Mucosa of descending colon (tissue), 3 donors: ENCODE data around the gene SHB. TPM values are rescaled to one million over a fixed set of nuclear protein-coding genes. Genes with fewer than 3 reads are reported as not detected.

Experiments used
- ATAC-seq: fragments of 200-7000 bp; cut with Tn5 transposase; one replicate; pipeline ENCODE4 v1.9.1; 2020; ENCODE audit warnings: mild to moderate bottlenecking, moderate library complexity
- DNase-seq, 3 donors: peaks; one replicate each; pipeline ENCODE4 v3.0.0-alpha.2; 2020
- H3K36me3 ChIP-seq: fragments of 200-600 bp; one replicate; pipeline ENCODE4 v1.8.0; 2021; ENCODE audit warnings: low read depth, mild to moderate bottlenecking
- H3K4me1 ChIP-seq: fragments of 200-600 bp; one replicate; pipeline ENCODE4 v1.8.0; 2021; ENCODE audit warnings: low read depth, mild to moderate bottlenecking
- H3K4me3 ChIP-seq: fragments of 200-600 bp; one replicate; pipeline ENCODE4 v1.8.0; 2021; ENCODE audit warnings: mild to moderate bottlenecking
- H3K9me3 ChIP-seq: fragments of 200-600 bp; one replicate; pipeline ENCODE4 v1.8.0; 2021; ENCODE audit warnings: mild to moderate bottlenecking
- intact Hi-C, 2 donors: fragments of 100-400 bp; cut with DNase I in 1 of 2; cut with micrococcal nuclease in 1 of 2; formaldehyde crosslinking; loops; one replicate each; pipeline versions ENCODE4 v1.11.0 to v1.11.1; 2022; cut with DNase I, micrococcal nuclease
- total RNA-seq, 3 donors: library from RNA; stranded (reverse); fragmentation: NEBNext Ultra II Directional in 2 of 3; extraction: Animal tissue kit (Norgen Biotek cat#: 25700) in 2 of 3; gene quantifications; one replicate each; pipeline versions ENCODE4 v1.2.1 to v1.2.4, GENCODE V29; 2021 to 2023
- TF ChIP-seq, protein P1 (sequence below): fragments of 200-600 bp; IDR thresholded peaks from one replicate; pipeline ENCODE4 v1.8.0; 2022; ENCODE audit warnings: antibody characterized with exemption, mild to moderate bottlenecking
- donor health status: DM: no; HTN: no; CAD: no; lungs with moderate emphysema.
- donor health status: DM: no; HTN: no; CAD: no.
- donor health status: DM: no; HTN: yes; CAD: no.

SHB gene
- total RNA-seq, 3 donors from 2014 or later, result 20.3 to 23.9 (median 20.6) TPM

DNA sequence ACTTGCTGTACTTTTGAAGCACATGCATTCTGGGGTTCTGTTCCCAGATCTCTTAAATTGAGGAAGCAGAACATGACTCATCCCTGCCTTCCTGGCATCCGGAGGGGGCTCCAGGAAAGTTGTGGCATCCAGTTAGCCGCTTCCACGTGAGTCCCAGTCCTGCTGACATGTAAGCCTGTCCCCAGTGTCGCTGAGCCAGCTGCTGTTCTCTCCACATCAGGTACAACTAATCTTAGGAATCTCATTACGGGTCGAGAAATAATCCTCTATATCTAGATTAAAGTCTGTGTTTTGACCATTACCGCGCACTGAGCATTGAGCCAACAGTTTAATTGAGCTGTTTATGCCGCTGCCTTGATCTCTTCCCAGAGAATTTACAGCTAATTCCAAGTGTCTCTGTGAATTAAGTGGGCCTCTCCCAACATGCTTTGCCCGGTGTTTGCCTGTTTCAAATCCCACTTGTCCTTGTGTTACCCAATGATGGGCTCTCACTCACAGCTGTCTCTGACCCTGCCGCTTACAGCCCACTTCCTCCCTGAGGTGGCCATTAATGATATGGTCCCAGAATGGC is 10.5 kb upstream of the SHB start:
- DNase-seq (no peak), ATAC-seq (peak; percentile 28)
- TF ChIP-seq, protein P1, sequence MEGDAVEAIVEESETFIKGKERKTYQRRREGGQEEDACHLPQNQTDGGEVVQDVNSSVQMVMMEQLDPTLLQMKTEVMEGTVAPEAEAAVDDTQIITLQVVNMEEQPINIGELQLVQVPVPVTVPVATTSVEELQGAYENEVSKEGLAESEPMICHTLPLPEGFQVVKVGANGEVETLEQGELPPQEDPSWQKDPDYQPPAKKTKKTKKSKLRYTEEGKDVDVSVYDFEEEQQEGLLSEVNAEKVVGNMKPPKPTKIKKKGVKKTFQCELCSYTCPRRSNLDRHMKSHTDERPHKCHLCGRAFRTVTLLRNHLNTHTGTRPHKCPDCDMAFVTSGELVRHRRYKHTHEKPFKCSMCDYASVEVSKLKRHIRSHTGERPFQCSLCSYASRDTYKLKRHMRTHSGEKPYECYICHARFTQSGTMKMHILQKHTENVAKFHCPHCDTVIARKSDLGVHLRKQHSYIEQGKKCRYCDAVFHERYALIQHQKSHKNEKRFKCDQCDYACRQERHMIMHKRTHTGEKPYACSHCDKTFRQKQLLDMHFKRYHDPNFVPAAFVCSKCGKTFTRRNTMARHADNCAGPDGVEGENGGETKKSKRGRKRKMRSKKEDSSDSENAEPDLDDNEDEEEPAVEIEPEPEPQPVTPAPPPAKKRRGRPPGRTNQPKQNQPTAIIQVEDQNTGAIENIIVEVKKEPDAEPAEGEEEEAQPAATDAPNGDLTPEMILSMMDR, result no peak
- Histone ChIP-seq H3K36me3 (no peaks in the 10 kb centered on the region), H3K4me3 (no peak overlapping the region), H3K4me1 (no peaks in the 10 kb centered on the region), H3K9me3 (no peaks in the 10 kb centered on the region)
- intact Hi-C loops, result loop anchor here in 1 of 2 donors (10.0 kb wide), 1 partner anchor 165 kb away; no protein-coding TSS in a partner anchor

DNA sequence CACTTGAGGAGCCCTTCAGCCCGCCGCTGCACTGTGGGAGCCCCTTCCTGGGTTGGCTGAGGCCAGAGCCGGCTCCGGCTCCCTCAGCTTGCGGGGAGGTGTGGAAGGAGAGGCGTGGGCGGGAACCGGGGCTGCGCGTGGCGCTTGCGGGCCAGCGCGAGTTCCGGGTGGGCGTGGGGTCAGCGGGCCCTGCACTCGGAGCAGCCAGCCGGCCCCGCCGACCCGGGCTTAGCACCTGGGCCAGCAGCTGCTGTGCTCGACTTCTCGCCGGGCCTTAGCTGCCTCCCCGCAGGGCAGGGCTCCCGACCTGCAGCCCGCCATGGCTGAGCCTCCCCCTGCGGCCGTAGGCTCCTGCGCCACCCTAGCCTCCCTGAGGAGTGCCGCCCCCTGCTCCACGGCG is 6.2 kb upstream of the SHB start:
- intact Hi-C loops, result no loop called here
- DNase-seq, result peak in 1 of 3 donors; percentile 46
- no peaks in the 10 kb centered on the region for H3K9me3 ChIP-seq
- no peak for ATAC-seq
- H3K36me3 ChIP-seq, result no peaks in the 10 kb centered on the region
- no peak overlapping the region for H3K4me3 ChIP-seq
- TF ChIP-seq, protein P1, result no peak
- peaks cover 21% of the 10 kb centered on the region for H3K4me1 ChIP-seq

- Histone ChIP-seq H3K9me3 (no peaks in the 10 kb centered on the region), H3K4me1 (peaks cover 28% of the 10 kb centered on the region), H3K4me3 (no peak overlapping the region), H3K36me3 (no peaks in the 10 kb centered on the region)
- ATAC-seq (peak; percentile 58), DNase-seq (peak in 2 of 3 donors; percentile 42 to 49)
- intact Hi-C loops, result no loop called here
- TF ChIP-seq, protein P1, result no peak
These were observed 5.5 kb upstream of the SHB start for GRCh38 chr9:38074441-38074961.

- DNase-seq (no peak), ATAC-seq (no peak)
These were observed 4.9 kb upstream of the SHB start for GRCh38 chr9:38073882-38074281.

DNA sequence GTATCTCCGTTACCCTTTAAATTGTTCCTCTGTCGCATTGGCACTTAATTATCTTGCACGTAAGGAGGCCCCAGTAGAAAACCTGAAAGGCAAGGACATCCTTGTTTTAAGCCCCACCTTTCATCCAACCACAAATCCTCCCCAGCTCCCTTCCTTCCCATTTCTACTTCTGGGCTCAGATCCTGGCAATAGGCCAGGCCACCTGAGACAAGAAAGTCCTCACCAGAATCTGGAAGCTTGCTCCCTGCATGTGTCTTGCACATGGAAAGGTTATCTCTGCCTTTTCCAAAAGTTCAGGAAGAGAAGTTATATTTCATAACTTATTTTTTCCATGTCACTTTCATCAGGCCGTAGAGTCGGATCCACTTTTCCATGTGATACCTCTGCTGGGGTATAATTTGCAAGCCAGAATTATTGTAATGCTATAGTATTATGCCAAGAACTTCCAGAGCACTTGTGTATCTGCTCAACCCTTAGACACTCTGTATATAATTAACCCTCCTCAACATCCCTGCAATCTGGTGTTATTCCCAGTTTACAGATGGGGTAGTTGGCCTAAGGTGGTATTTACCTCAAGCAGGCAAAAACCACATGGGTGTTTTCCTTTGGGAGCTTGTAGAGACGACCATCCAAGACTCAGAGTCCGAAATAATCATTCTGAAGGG is 2.6 kb upstream of the SHB start:
- peaks cover 33% of the 10 kb centered on the region for H3K4me1 ChIP-seq
- no peak overlapping the region for H3K4me3 ChIP-seq
- no peak for ATAC-seq
- TF ChIP-seq, protein P1, result no peak
- no peaks in the 10 kb centered on the region for H3K9me3 ChIP-seq
- intact Hi-C loops, result no loop called here
- no peak for DNase-seq
- H3K36me3 ChIP-seq, result no peaks in the 10 kb centered on the region

More at GRCh38 chr9:38073882-38074281, 4.9 kb upstream of the SHB start:
- TF ChIP-seq, protein P1, result no peak
- intact Hi-C loops, result no loop called here
- Histone ChIP-seq H3K36me3 (no peaks in the 10 kb centered on the region), H3K9me3 (no peaks in the 10 kb centered on the region), H3K4me3 (no peak overlapping the region), H3K4me1 (peaks cover 28% of the 10 kb centered on the region)
